Posterior vena cava (tissue), 2 donors: ENCODE measurements around the gene EN2. TPM values are rescaled to one million over a fixed set of nuclear protein-coding genes. Genes with fewer than 3 reads are reported as not detected.

ENCODE experiments used
- total RNA-seq, 2 donors: library from RNA; stranded (reverse); fragmentation: NEBNext Ultra II Directional; extraction: Animal tissue kit (Norgen Biotek cat#: 25700); gene quantifications; one replicate each; pipeline ENCODE4 v1.2.1, GENCODE V29; 2021
- donor health status: DM: yes; HTN: yes; CAD: no.
- donor health status: DM: yes; HTN: yes; CAD: no.

Gene EN2
- total RNA-seq, 2 donors from 2014 or later: 0.14 to 0.19 TPM

Other genes starting within 250 kb of the EN2 start
- gene INSIG1, start 160.3 kb upstream of the EN2 start, total RNA-seq: 10 to 100 TPM; 25.2 to 27.3 TPM
- gene CNPY1, start 88.4 kb downstream of the EN2 start, total RNA-seq: not detected
- gene RBM33, start 186.5 kb downstream of the EN2 start, total RNA-seq: 10 to 100 TPM; 48.8 to 49.6 TPM